Breast epithelium (tissue), 3 donors: ENCODE data around the gene ITPR1.

Source experiments
- POLR2A ChIP-seq: fragments of 450-650 bp; IDR thresholded peaks from one replicate; pipeline ENCODE4 v1.6.1; 2016; ENCODE audit warnings: antibody characterized with exemption, mild to moderate bottlenecking, moderate library complexity
- TF ChIP-seq, protein P1 (sequence below), 3 donors: fragments of 450-650 bp; IDR thresholded peaks; one replicate each; pipeline ENCODE4 v1.5.1; 2016 to 2017; ENCODE audit warnings: antibody characterized with exemption in 3 of 3, mild to moderate bottlenecking in 3 of 3, moderate library complexity in 3 of 3

DNA sequence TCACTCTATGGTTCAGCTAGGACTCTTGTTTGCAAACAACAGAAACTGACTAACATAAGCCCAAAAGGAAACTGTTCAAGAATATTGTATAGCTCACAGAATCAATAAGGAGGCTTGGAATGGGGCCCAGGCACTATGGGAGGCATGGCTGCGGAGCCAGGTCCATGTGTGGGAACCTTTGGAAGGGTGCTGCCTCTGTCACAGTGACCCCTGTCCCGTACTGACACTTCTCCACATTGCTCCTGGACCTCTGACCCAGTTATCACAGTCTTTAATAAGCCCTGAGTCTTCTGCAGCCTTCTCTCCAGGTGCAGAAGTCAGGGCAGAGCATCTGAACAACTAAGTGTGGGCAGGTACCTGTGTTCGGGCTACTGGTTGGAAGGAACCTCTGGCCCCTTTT, 121.8 kb downstream of the ITPR1 start:
- TF ChIP-seq, protein P1, sequence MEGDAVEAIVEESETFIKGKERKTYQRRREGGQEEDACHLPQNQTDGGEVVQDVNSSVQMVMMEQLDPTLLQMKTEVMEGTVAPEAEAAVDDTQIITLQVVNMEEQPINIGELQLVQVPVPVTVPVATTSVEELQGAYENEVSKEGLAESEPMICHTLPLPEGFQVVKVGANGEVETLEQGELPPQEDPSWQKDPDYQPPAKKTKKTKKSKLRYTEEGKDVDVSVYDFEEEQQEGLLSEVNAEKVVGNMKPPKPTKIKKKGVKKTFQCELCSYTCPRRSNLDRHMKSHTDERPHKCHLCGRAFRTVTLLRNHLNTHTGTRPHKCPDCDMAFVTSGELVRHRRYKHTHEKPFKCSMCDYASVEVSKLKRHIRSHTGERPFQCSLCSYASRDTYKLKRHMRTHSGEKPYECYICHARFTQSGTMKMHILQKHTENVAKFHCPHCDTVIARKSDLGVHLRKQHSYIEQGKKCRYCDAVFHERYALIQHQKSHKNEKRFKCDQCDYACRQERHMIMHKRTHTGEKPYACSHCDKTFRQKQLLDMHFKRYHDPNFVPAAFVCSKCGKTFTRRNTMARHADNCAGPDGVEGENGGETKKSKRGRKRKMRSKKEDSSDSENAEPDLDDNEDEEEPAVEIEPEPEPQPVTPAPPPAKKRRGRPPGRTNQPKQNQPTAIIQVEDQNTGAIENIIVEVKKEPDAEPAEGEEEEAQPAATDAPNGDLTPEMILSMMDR (IDR thresholded peaks at IDR 0.05), result no peak
- TF ChIP-seq POLR2A, result no peak
